ENCODE measurements around the gene KCNJ10.
"Not testable (repeated sequence)": the region's sequence is repeated elsewhere in the genome, so short reads cannot be mapped to it uniquely, and the experiment has no call there.

The KCNJ10 gene

DNA sequence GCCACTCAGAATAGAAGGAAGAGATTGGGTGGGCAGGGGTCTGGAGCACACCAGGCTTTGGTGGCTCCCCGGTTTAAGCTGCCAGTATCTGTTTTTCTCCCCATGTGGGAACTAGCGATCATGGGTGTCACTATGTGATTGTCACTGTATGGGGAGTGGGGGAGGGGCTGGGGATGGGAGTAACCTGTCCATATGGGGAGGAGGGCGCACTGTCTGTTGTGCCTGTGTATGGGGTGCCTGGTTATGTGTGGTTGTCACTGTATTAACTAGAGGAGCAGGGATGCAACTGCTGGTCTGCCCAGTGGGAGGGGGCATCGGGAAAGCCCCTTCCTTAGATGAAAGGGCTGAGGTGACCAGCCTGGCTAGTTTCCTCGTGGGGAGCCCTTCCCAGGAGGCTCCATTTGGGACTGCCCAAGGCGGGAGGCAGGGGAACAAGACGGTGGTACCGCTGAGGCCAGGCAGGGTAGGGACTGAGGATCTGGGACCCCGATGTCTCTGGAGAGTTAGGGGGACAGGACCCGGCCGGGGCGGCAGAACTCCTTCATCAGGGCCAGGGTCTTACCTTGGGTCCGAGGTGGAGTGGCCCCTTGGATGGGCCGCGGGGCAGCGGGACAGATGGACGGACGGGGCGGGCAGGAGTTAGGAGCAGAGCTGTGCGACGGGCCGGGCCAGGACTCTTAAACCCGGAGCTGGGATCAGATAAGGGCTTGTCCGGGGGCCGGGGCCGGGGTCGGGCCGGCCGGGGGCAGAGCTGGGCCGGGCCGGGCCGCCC, at the start of gene KCNJ10:
KCNJ10 (minus strand) TSS at position 701 of the 772 bp plus-strand sequence. CDS start 27,628 bp downstream, outside the sequence.
- no peak for DNase-seq

DNA sequence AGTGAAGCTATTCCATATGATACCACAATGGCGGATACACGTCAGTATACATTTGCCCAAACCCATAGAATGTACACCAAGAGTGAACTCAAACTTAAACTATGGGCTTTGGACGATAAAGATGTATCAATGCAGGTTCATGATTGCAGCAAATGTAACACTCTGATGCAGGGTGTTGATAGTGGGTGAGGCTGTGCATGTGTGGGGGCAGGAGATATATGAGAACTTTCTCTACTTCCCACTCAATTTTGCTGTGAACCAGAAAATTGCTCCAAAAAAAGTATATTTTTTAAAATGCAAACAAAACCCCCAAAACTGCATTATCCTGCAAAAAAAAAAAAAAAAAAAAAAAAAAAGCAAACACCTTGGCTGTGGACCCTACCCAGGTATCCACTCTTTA, 49.0 kb upstream of the KCNJ10 start:
- DNase-seq: no peak

DNA sequence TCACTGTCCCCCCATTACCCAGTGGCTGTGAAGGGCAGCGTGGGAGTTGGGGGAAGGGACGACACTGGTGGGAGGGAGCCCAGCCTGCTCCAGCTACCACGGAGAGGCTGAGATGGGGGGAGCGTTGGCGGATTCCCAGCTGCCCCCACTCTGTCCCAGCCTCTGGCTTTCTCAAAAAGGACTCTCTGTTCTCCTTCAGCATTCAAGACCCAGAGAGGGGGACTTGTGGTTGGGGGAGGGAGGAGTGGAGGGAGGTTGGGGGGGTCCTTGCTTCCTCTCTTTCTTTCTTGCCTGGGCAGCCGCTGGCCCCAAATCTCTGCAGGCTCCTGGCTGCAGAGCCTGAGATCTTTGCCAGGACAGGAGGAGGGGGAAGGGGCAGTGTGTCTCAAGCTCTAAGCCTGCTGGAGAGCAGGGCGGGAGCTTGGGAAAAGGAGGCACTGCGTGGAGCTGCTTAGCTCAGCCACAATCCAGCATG, 47.8 kb upstream of the KCNJ10 start:
- DNase-seq: no peak

DNA sequence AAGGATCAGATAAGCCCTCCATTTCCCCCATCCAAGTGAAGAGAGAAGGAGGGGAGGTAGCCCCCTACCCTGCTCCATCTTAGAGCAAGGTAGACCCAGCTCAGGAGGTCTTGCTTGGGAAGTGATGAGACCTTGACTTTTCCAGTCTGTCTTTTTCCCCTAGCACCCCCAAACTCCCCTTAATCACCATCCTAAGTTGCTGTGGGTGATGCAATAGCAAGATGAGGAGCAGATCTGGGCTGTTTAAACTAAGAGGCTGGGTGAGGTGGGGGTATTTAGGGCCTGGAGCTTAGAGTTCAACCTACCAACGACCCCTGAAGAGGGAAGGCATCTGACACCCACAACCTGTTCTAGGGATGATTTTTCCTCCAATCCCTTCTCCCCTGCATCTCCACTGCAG, 47.3 kb upstream of the KCNJ10 start:
- DNase-seq: no peak

DNA sequence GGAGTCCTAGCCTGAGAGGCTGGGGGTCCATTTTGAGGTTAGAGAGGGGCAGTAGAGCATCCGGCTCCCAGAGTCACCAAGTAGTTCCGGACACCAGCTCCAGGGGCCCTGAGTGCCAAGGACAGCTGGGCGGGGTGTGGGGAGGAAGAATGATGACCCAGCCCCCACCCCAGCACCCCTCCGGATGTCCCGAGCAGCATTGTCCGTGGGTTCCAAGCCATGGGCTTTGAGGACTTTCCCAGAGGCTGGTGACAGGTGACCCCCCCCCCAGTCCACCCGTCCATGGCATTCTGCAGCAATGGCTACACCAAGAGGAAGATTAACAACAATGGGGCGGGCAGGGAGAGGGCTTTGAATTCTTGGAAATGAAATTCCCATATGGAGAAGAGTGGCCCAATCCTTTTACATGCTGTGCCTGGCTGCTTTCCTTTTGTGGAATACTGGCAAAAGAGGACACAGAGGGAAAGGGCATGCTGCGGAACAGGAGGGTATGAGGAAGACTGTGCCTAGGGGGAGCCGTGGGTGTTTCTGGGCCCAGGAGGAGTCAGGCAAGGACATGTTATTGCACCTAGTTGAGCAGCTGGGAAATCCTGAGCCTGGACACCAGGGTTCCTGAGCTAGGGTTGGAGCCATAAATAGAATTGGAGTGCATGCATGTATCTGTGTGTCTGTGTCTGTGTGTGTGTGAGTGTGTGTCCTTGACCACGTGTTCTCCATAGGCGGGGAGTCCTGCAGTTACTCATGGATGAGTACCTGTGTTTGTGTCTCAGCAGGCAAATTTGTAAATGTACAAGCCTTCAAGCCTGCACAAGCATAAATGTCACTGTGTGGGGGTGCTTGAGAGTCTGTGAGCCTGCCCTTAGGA, 46.6 kb upstream of the KCNJ10 start:
- no peak for DNase-seq

DNA sequence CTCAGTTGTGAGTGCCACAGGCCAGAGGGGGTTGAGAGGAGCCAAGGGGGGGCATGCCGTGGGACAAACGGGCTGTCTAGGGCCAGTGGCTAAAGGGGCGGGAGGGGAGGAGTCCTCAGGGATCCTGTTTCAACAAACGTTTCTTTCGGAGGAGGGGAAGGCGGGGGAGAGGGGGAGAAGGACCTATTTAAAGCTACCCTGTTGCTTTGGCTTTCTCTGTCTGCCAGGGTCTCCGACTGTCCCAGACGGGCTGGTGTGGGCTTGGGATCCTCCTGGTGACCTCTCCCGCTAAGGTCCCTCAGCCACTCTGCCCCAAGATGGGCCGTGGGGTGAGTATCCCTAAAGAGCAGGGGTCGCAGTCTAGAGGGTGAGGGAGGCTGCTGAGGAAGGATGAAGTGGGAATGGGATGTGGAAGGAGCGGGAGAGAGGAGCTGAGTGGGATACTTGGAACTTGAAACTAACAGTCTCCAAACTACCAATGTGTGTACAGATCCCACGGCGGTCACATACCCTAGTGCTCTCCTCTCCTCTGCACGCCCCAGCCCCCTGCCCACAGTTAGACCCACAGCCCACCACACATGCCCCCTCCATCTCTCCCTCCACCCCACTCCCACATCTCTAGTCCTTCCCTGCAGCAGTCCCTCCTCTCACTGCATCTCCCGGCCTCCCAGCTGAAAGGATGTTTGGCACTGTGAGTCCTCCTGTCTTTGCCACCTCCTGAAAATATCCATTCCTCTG, 45.8 kb upstream of the KCNJ10 start, which contains the start of gene ATP1A2:
ATP1A2 (plus strand) TSS at position 215 of the 738 bp plus-strand sequence; CDS start at position 318, 103 bp downstream.
- no peak for DNase-seq

DNA sequence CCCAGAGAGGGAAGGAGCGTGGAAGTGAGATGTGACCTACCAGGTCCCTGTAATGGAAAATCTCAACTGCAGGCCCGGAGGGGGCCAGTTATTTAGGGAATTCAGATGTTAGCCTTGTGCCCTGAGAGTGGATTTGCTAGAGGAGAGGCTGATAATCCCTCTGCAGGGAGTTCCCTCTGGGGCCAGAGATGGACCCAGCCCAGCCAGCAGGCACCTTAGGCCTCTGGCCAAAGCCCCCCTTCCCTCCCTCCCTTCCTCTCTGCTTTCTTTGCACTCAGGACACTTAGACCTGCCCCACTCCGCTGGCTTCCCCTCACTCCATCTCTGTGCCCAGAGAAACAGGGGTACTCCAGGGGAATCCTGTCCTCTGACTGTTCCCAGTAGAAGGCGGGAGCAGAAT, 44.1 kb upstream of the KCNJ10 start:
- no peak for DNase-seq

DNA sequence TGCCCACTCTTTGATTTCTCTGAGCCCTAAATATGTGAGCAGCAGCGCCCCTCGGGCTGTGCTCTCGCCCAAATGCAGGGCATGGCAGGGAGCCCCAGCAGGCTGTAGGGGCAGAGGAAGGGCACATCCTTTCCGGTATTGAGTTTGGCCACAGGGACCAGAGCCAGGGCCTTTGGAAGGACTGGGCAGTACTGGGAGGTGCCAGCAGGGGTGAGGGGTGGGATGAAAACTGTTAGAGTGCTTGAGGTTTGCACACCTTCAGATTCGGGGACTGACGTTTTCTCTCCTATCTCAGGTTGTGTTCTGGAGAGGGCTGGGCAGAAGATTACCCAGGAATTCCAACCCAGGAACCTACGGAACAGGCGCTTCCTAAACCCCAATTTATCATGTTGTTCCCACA, 43.4 kb upstream of the KCNJ10 start:
- DNase-seq: no peak

DNA sequence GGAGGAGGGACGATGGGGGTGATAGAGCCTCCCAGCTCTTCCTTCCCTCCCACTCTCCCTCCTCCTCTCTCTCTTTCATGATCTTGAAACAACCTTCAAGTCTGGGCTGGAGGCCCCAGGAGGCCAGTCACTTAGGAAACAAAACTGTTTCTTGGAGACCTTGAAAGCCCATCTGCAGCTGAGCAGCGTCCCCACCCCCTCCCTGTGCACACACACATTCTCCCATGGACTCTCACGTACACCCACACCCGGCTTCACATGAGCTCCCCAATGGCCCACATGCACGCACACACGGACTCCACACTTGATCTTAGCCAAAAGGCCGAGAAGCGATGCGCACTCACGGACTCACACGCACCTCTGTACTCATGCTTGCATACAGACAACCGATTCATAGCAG, 42.4 kb upstream of the KCNJ10 start:
- DNase-seq: no peak

DNA sequence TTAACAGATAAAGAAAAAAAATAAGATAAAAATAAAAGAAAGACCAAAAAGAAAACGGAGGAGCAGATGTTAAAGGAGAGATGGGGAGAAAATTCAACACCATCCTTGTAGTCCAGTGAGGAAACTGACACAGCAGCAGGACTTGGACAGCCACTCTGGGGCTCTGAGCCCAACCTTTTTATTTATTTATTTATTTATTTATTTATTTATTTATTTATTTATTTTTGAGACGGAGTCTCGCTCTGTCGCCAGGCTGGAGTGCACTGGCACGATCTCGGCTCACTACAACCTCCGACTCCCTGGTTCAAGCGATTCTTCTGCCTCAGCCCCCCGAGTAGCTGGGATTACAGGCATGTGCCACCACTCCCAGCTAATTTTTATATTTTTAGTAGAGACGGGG, 41.5 kb upstream of the KCNJ10 start:
- DNase-seq: not testable (repeated sequence)

DNA sequence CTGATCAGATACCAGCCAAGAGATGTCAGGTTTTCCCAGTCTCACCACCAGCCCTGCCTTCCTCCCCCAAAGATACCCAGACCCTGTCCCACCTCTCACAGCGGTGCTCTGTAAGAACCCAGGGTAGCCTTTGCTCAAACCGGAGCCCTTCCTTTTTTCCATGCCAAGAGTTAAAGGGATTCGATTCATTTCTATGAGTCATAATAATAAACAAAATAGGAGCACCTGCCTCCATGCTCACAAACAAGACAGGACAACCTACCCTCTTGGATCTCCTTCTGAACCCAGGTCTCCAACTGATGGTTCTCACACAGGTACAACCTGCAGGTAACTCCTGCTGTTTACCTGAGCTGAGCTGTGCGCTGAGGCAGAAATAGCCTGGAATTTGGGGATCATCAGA, 39.7 kb upstream of the KCNJ10 start:
- DNase-seq: no peak

DNA sequence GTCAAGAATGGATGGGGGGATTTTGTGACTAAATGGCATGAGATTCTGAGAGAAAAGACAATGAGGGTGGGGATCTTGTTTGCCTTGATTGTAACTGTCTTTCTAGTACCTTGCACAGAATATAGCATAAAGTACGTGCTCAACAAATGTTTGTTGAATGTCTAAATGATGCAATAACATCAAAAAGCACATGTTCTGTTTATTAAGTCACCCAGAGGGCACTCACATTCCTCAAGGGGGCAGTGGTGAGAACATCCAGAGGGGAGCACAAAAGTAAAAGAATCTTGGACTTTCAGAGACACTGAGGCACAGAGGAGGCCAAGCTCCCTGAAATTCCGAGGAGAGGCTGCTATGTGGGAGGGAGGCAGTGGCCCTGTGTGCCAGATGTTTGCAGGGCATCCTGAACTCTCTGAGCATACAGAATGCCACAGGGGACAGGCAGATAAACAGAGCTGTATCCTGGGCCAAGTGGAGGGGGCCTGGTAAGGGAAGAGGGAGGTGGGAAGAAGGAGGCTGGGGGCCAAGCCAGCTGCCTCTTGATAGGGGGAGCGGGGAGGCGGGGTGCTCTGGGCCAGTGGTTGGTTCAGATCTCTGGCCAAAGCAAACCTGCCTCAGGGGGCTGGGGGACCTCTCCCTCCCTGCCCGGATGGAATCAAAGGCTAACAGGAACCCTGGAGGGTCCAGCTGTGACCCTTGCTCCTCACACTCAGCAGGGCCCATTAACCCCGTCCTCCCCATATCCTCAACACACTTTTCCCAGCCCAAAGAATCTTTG, 39.1 kb upstream of the KCNJ10 start:
- DNase-seq: no peak

DNA sequence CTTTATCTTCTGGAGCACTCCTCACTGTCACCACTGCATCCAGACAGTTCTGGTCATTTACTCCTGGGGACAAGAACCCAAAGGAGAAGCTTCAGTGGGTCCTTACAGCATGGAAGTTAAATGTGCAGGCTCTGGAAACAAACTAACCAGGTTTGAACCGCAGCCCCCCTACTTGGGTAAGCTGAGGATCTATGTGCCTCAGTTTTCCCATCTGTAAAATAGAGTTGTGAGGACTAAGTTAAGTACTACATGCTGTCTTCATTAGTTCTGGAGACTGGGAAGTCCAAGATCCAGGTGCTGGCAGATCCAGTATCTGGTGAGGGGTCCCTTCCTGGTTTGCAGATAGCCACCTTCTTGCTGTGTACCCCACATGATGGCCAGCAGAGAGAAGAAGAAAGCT, 37.6 kb upstream of the KCNJ10 start:
- no peak for DNase-seq

DNA sequence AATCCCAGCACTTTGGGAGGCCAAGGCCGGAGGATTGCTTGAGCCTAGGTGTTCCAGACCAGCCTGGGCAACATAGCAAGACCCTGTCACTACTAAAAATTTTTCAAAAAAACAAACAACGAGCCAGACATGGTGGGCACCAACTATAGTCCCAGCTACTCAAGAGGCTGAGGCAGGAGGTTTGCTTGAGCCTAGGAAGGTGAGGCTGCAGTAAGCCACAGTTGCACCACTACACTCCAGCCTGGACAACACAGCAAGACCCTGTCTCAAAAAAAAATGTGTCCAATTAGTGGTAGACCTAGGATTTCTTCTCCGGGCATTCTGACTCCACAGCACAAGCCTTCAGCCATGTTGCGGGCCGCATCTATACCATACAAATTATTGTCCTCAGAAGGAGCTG, 35.2 kb upstream of the KCNJ10 start:
- no peak for DNase-seq

DNA sequence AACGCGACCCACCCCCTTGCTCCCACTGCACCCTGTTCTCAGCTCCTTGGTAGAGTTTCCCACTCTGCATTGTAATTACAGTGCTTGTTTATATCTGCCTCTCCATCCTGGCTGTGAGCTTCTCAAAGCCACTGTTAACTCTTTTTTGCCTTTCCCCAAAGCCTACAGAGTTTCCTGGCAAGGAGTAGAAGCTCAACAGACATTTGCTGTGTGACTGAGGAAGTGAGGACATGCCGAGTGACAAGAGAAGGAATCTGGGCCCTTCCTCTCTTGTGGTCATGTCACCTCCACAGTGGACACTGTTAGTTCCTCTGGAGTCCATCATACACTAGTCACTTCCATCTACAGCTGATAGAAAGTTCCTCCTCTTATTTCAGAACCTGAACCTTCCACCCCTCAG, 34.5 kb upstream of the KCNJ10 start:
- no peak for DNase-seq

DNA sequence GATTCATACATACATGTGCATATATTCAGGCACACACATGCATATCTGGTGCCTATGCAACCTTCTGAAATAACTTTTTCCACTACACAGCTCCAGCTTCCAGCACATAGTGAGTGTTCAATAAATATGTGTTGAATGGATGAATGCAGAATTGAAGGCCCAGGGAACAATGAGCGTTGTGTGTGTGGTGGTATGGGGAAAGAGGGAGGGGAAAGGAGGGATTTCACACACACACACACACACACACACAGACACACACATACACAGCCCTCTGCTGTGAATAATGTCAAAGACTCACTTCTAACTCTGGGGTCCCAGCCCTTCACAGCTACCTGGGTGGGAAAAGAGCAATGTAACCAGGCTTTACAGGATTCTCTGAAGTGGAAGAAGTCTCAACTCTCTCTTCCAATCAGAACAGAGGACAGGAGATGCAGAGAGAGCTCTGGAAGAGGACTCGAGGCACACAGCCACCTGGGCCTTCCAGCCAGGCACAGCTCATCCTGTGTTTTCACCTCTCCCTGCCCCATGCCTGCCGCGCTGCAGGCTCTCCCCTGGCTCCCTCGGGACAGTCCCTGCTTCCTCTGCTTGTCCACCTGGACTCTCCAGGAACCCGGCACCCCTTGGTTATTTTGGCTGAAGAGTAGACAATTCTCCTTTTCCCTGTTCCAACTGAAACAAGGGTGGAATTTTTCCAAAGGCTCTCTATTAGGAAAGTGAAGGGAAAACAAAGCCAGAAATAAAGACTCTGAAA, 33.9 kb upstream of the KCNJ10 start:
- no peak for DNase-seq

DNA sequence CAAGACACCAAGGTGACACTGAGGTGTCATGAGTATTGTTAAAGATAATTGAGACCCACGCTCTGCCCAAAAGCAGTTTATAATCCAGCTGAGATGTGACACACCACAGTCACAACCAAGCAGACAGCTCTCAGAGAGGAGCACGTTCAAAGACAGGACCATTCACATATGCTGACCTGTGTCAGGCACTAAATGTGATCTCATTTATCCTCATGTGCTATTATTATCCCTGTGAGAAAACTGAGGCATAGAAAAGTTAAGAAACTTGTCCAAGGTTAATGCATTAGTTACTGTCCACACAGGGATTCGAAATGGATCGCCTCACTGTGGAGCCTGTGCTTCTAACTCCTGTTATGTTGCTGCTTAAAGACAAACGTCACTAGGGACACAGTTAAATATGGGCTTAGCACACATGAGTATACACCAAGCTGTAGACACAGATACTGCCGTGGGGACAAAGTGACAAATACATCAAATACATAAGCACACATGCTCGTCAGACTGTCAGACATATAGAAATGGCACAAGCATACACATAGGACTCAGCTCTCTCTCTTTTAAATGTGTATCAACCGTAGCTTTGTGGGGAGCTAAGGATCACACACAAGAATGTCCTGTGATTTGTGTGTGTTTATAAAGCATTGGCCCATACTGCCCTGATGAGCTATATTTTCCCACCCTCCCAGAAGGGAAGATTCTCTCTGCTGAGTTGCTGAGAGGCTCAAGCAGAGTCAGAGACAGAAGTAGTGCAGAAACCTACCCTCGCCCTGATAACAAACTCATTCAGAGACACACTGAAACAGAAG, 32.0 kb upstream of the KCNJ10 start:
- no peak for DNase-seq

DNA sequence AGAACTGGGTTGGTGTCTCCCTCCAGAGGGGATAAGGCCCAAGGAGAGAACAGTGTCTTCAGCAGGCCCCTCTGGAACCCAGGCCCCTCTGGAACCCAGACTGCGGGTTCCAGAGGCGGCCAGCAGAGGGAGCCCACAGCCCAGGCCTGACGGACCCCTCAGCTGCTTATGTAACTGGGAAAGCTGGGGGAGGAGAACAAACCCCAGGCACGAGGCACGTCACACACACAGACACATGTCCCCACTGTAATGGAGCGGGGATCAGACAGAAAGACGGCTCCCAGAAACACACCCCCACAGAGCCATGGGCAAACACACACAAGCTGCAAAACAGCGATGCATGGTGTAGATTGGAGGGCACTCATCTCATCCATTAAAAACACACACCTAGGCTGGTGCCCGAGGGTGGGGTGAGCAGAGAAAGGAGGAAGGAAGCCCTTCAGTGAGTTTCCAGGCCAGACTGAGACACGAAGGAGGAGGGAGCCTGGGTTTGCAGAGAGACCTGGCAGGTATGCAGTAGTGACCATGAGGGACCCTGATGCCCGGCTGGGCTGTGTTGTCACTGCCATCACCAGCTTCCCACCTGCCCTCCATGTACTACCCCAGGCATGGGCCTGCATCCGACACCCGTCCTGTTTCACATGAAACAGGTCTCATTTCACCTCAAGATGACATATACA, 31.2 kb upstream of the KCNJ10 start:
- peak; percentile 78 for DNase-seq

DNA sequence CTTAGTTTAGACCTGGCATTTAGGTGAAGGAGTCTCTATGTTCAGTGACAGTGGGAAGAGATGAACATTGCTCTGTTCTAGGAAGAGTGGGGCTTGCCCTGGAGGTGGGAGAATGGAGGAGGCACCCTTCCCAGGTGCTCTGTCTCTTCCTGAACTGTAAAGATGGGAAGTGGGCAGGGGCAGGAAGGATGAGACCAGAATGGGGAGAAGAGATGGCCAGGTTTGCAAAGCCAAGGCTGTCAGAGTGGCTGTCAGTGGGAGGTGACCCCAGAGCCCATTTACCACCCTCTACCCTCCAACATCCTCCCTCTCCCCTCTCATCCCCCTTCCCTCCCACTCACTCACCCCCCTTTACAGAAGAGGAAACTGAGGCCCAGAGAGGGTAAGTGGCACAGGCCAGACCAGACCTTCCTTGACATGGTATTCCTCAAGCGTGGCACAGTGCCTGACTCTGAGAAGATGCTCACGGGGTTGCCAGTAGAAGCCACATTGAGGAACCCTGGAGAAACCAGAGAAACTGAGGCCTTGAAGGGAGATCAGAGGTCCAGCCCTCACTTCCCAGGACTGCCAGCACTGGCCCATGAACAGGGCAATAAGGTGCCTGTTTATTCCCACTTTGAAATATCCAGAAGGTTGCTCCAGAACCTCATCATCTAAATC, 29.9 kb upstream of the KCNJ10 start:
- DNase-seq: no peak

All from NCI-H345 (cell line).